ENCODE measurements around the gene GPR63. TPM values are rescaled to one million over a fixed set of nuclear protein-coding genes. Genes with fewer than 3 reads are reported as not detected.

GPR63 gene
- total RNA-seq, 2 donors from 2014 or later = 1.7 to 3.0 TPM

- Mint-ChIP-seq H3K27me3 (peaks cover 5% of the 10 kb centered on the region), H3K27ac (no peak overlapping the region), H3K36me3 (ENCODE audit: low read depth) (no peaks in the 10 kb centered on the region), H3K9me3 (peaks cover 4% of the 10 kb centered on the region), H3K4me1 (no peaks in the 10 kb centered on the region), H3K4me3 (no peak overlapping the region)
- ATAC-seq (replicated peaks) = no peak
Observed at GRCh38 chr6:96849615-96850014, 12.3 kb upstream of the GPR63 start.

- Mint-ChIP-seq H3K27me3 (peaks cover 12% of the 10 kb centered on the region), H3K36me3 (ENCODE audit: low read depth) (no peaks in the 10 kb centered on the region), H3K9me3 (peaks cover 7% of the 10 kb centered on the region), H3K27ac (no peak overlapping the region), H3K4me1 (no peaks in the 10 kb centered on the region), H3K4me3 (no peak overlapping the region)
- ATAC-seq (replicated peaks) = no peak
Observed at GRCh38 chr6:96844530-96844929, 7.3 kb upstream of the GPR63 start.

- Mint-ChIP-seq H3K9me3 (peaks cover 7% of the 10 kb centered on the region), H3K4me3 (no peak overlapping the region), H3K27ac (no peak overlapping the region), H3K36me3 (ENCODE audit: low read depth) (no peaks in the 10 kb centered on the region), H3K4me1 (peaks cover under 1% of the 10 kb centered on the region), H3K27me3 (peaks cover 7% of the 10 kb centered on the region)
- no peak for ATAC-seq (replicated peaks)
Observed at GRCh38 chr6:96841345-96841744, 4.1 kb upstream of the GPR63 start.

- peaks cover 5% of the 10 kb centered on the region for H3K4me1 Mint-ChIP-seq
- H3K4me3 Mint-ChIP-seq = peak overlapping the region; percentile 85
- no peaks in the 10 kb centered on the region for H3K36me3 Mint-ChIP-seq (ENCODE audit: low read depth)
- H3K9me3 Mint-ChIP-seq = no peaks in the 10 kb centered on the region
- ATAC-seq (replicated peaks) = peak; percentile 23
- peak overlapping the region; percentile 27 for H3K27ac Mint-ChIP-seq
- H3K27me3 Mint-ChIP-seq = peaks cover 3% of the 10 kb centered on the region
Observed at GRCh38 chr6:96836631-96837080, 621 bp downstream of the GPR63 start.

GRCh38 chr6:96834070-96834469, 3.2 kb downstream of the GPR63 start:
- H3K27me3 Mint-ChIP-seq = peaks cover 3% of the 10 kb centered on the region
- H3K27ac Mint-ChIP-seq = no peak overlapping the region
- no peaks in the 10 kb centered on the region for H3K9me3 Mint-ChIP-seq
- peaks cover 5% of the 10 kb centered on the region for H3K4me1 Mint-ChIP-seq
- no peaks in the 10 kb centered on the region for H3K36me3 Mint-ChIP-seq (ENCODE audit: low read depth)
- H3K4me3 Mint-ChIP-seq = no peak overlapping the region
- no peak for ATAC-seq (replicated peaks)

- Mint-ChIP-seq H3K4me3 (no peak overlapping the region), H3K27me3 (peaks cover 3% of the 10 kb centered on the region), H3K4me1 (peaks cover 5% of the 10 kb centered on the region), H3K9me3 (no peaks in the 10 kb centered on the region), H3K27ac (no peak overlapping the region), H3K36me3 (ENCODE audit: low read depth) (no peaks in the 10 kb centered on the region)
- ATAC-seq (replicated peaks) = no peak
Observed at GRCh38 chr6:96832780-96833179, 4.5 kb downstream of the GPR63 start.

GRCh38 chr6:96826865-96827264, 10.4 kb downstream of the GPR63 start:
- no peaks in the 10 kb centered on the region for H3K36me3 Mint-ChIP-seq (ENCODE audit: low read depth)
- no peak overlapping the region for H3K4me3 Mint-ChIP-seq
- ATAC-seq (replicated peaks) = no peak
- no peaks in the 10 kb centered on the region for H3K9me3 Mint-ChIP-seq
- H3K4me1 Mint-ChIP-seq = no peaks in the 10 kb centered on the region
- no peak overlapping the region for H3K27ac Mint-ChIP-seq
- H3K27me3 Mint-ChIP-seq = no peaks in the 10 kb centered on the region

- Mint-ChIP-seq H3K9me3 (no peaks in the 10 kb centered on the region), H3K36me3 (ENCODE audit: low read depth) (no peaks in the 10 kb centered on the region), H3K27me3 (no peaks in the 10 kb centered on the region), H3K4me1 (no peaks in the 10 kb centered on the region), H3K4me3 (no peak overlapping the region), H3K27ac (no peak overlapping the region)
- no peak for ATAC-seq (replicated peaks)
Observed at GRCh38 chr6:96823743-96824142, 13.5 kb downstream of the GPR63 start.

- no peaks in the 10 kb centered on the region for H3K27me3 Mint-ChIP-seq
- no peaks in the 10 kb centered on the region for H3K36me3 Mint-ChIP-seq (ENCODE audit: low read depth)
- H3K9me3 Mint-ChIP-seq = no peaks in the 10 kb centered on the region
- no peak for ATAC-seq (replicated peaks)
- no peak overlapping the region for H3K27ac Mint-ChIP-seq
- H3K4me3 Mint-ChIP-seq = no peak overlapping the region
- H3K4me1 Mint-ChIP-seq = no peaks in the 10 kb centered on the region
Observed at GRCh38 chr6:96821034-96821433, 16.2 kb downstream of the GPR63 start.

- H3K9me3 Mint-ChIP-seq = peaks cover 3% of the 10 kb centered on the region
- H3K4me3 Mint-ChIP-seq = no peak overlapping the region
- H3K36me3 Mint-ChIP-seq (ENCODE audit: low read depth) = no peaks in the 10 kb centered on the region
- ATAC-seq (replicated peaks) = no peak
- H3K27ac Mint-ChIP-seq = no peak overlapping the region
- peaks cover 5% of the 10 kb centered on the region for H3K27me3 Mint-ChIP-seq
- H3K4me1 Mint-ChIP-seq = no peaks in the 10 kb centered on the region
Observed at GRCh38 chr6:96816301-96816817, 20.9 kb downstream of the GPR63 start.

GRCh38 chr6:96814625-96815024, 22.7 kb downstream of the GPR63 start:
- no peak for ATAC-seq (replicated peaks)
- H3K27me3 Mint-ChIP-seq = peaks cover 5% of the 10 kb centered on the region
- peaks cover 3% of the 10 kb centered on the region for H3K9me3 Mint-ChIP-seq

GRCh38 chr6:96812077-96812703, 25.1 kb downstream of the GPR63 start:
- peaks cover 3% of the 10 kb centered on the region for H3K9me3 Mint-ChIP-seq
- peaks cover 5% of the 10 kb centered on the region for H3K27me3 Mint-ChIP-seq
- H3K36me3 Mint-ChIP-seq (ENCODE audit: low read depth) = no peaks in the 10 kb centered on the region
- no peak overlapping the region for H3K27ac Mint-ChIP-seq
- ATAC-seq (replicated peaks) = no peak
- H3K4me3 Mint-ChIP-seq = no peak overlapping the region
- peaks cover 6% of the 10 kb centered on the region for H3K4me1 Mint-ChIP-seq

More at GRCh38 chr6:96814625-96815024, 22.7 kb downstream of the GPR63 start:
- H3K4me1 Mint-ChIP-seq = no peaks in the 10 kb centered on the region
- no peak overlapping the region for H3K27ac Mint-ChIP-seq
- H3K4me3 Mint-ChIP-seq = no peak overlapping the region
- H3K36me3 Mint-ChIP-seq (ENCODE audit: low read depth) = no peaks in the 10 kb centered on the region

GRCh38 chr6:96811670-96812069, 25.6 kb downstream of the GPR63 start:
- Mint-ChIP-seq H3K4me3 (no peak overlapping the region), H3K9me3 (peaks cover 3% of the 10 kb centered on the region), H3K36me3 (ENCODE audit: low read depth) (no peaks in the 10 kb centered on the region), H3K4me1 (peaks cover 6% of the 10 kb centered on the region), H3K27ac (no peak overlapping the region), H3K27me3 (peaks cover 5% of the 10 kb centered on the region)
- ATAC-seq (replicated peaks) = no peak

GRCh38 chr6:96811136-96811535, 26.1 kb downstream of the GPR63 start:
- H3K27ac Mint-ChIP-seq = no peak overlapping the region
- H3K4me1 Mint-ChIP-seq = peaks cover 6% of the 10 kb centered on the region
- H3K9me3 Mint-ChIP-seq = peaks cover 3% of the 10 kb centered on the region
- ATAC-seq (replicated peaks) = no peak
- no peak overlapping the region for H3K4me3 Mint-ChIP-seq
- H3K27me3 Mint-ChIP-seq = peaks cover 5% of the 10 kb centered on the region
- no peaks in the 10 kb centered on the region for H3K36me3 Mint-ChIP-seq (ENCODE audit: low read depth)

GRCh38 chr6:96809119-96809518, 28.2 kb downstream of the GPR63 start:
- H3K4me3 Mint-ChIP-seq = no peak overlapping the region
- H3K27me3 Mint-ChIP-seq = no peaks in the 10 kb centered on the region
- peaks cover 3% of the 10 kb centered on the region for H3K9me3 Mint-ChIP-seq
- peaks cover 6% of the 10 kb centered on the region for H3K4me1 Mint-ChIP-seq
- H3K27ac Mint-ChIP-seq = no peak overlapping the region
- ATAC-seq (replicated peaks) = no peak
- no peaks in the 10 kb centered on the region for H3K36me3 Mint-ChIP-seq (ENCODE audit: low read depth)
